Spleen (tissue), 7 donors: ENCODE results near the gene MAGEC1.

Experiments
- CTCF ChIP-seq, 11 experiments: fragments of 200-600 bp in 7 of 11; fragments of 450-650 bp in 4 of 11; sonication (generic) in 4 of 11; IDR thresholded peaks in 8 of 11; conservative IDR thresholded peaks in 3 of 11; 1 replicate in 7 of 11; 2 replicates in 4 of 11; pipeline versions ENCODE4 v1.4.0 to v1.8.0; 2016 to 2021; ENCODE audit warnings: antibody characterized with exemption in 11 of 11, inconsistent platforms in 4 of 11, mild to moderate bottlenecking in 1 of 11
- POLR2A ChIP-seq, 3 donors: fragments of 450-650 bp; IDR thresholded peaks; one replicate each; pipeline ENCODE4 v1.5.1; 2017; ENCODE audit warnings: antibody characterized with exemption in 3 of 3, mild to moderate bottlenecking in 1 of 3
- donor health status: DM: no; HTN: no; CAD: no; lungs with moderate emphysema.
- donor health status: DM: no; HTN: no; CAD: no.
- donor health status: DM: no; HTN: no; CAD: no.

- TF ChIP-seq CTCF (IDR thresholded peaks at IDR 0.05 in 8 of 11, conservative IDR thresholded peaks at IDR 0.05 in 3 of 11) (no peak), POLR2A (IDR thresholded peaks at IDR 0.05) (no peak)
Measured at GRCh38 chrX:141941234-141941633, 37.5 kb downstream of the MAGEC1 start.
